Measurements from ENCODE around the gene SPATA19. TPM values are rescaled to one million over a fixed set of nuclear protein-coding genes. Genes with fewer than 3 reads are reported as not detected.

SPATA19 gene
- total and polyA plus RNA-seq, 2 of the 4 experiments (the other 2 are of a cell fraction), result not detected

DNA sequence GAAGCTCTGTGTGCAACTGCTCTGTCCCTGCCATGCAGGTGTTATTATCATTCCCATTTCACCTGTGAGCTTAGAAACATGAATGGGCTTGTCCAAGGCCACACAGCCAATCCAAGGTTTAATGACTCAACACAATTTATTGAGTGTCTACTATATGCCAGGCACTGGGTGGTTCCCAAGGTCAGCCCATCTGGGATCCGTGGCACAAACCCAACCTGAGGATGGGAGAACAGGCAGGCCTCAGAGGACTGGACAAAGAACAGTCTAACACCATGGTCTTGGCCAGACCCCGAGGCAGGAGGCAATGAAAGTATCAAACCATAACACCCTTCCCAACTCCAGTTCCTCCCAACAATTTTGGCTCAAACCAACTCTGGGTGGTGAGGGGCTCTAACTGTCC, 15.7 kb downstream of the SPATA19 start (continued):
- TF ChIP-seq, protein P1, sequence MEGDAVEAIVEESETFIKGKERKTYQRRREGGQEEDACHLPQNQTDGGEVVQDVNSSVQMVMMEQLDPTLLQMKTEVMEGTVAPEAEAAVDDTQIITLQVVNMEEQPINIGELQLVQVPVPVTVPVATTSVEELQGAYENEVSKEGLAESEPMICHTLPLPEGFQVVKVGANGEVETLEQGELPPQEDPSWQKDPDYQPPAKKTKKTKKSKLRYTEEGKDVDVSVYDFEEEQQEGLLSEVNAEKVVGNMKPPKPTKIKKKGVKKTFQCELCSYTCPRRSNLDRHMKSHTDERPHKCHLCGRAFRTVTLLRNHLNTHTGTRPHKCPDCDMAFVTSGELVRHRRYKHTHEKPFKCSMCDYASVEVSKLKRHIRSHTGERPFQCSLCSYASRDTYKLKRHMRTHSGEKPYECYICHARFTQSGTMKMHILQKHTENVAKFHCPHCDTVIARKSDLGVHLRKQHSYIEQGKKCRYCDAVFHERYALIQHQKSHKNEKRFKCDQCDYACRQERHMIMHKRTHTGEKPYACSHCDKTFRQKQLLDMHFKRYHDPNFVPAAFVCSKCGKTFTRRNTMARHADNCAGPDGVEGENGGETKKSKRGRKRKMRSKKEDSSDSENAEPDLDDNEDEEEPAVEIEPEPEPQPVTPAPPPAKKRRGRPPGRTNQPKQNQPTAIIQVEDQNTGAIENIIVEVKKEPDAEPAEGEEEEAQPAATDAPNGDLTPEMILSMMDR (conservative IDR thresholded peaks at IDR 0.05; ENCODE audit: low read depth, low read length), result no peak
- TF ChIP-seq RFX5 (IDR thresholded peaks at IDR 0.05; ENCODE audit: low read depth, low read length), result no peak
- TF ChIP-seq BHLHE40 (IDR thresholded peaks at IDR 0.05; ENCODE audit: low read depth, low read length), result no peak

DNA sequence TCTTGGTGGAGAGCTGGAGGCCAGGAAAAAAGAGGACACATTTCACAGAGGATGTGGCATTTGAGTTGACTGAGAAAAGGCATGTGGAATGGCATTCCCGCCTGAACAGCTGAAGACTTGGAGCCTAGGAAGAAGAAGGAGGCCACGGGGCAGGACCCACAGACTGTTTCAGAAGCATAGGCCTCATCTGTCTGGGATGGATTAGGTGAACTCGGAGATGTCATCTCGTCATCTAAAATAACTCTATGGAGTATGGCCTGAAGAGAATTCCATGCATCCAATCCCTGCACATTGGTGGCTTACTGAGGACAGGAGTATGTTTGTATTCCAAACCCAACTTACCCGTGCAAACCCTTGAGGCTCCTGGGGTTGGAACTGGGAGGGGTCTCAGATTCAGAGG, 16.4 kb downstream of the SPATA19 start:
- H3K9me3 ChIP-seq (ENCODE audit: control insufficient read depth, insufficient read depth, low read length), result peaks cover 50% of the 10 kb centered on the region
- no peaks in the 10 kb centered on the region for H3K4me1 ChIP-seq (ENCODE audit: control insufficient read depth, insufficient read depth, low read length)
- H3K56ac ChIP-seq (ENCODE audit: extremely low read depth, insufficient read depth, low read length), result no peak overlapping the region
- no peak overlapping the region for H3K27ac ChIP-seq (ENCODE audit: insufficient read depth, low read length)
- CTCF ChIA-PET, result no interaction called here
- dilution Hi-C loops (cut with HindIII; ENCODE audit: low sequenced_read_pairs, unreplicated experiment), result no loop called here
- no peaks in the 10 kb centered on the region for H3K36me3 ChIP-seq (ENCODE audit: control insufficient read depth, insufficient read depth, low read length)
- no peak overlapping the region for H3K23ac ChIP-seq (ENCODE audit: low read depth, low read length)
- intact Hi-C loops (cut with micrococcal nuclease), result no loop called here
- H4K91ac ChIP-seq (ENCODE audit: insufficient read depth, low read depth, low read length), result no peak overlapping the region
- BruUV-seq (replicated peaks), result no TSS peak
- no peak for ATAC-seq (ENCODE audit: low read depth)
- no peak overlapping the region for H3K9ac ChIP-seq (ENCODE audit: low read depth, low read length)
- H3K14ac ChIP-seq (replicated peaks; ENCODE audit: low read depth, low read length), result no peak overlapping the region
- H3K4me2 ChIP-seq (ENCODE audit: low read depth, low read length), result no peak overlapping the region
- no peak overlapping the region for H3K18ac ChIP-seq (ENCODE audit: low read depth, low read length)
- H2BK15ac ChIP-seq (ENCODE audit: low read depth, low read length), result no peak overlapping the region
- in situ Hi-C loops (cut with MboI; ENCODE audit: low sequenced_read_pairs), result no loop called here
- POLR2A ChIA-PET (ENCODE audit: unreplicated experiment), result no interaction called here
- no peaks in the 10 kb centered on the region for H3K9me1 ChIP-seq (ENCODE audit: insufficient read depth, low read length)
- H2BK20ac ChIP-seq (ENCODE audit: low read depth, low read length), result no peak overlapping the region
- no peak overlapping the region for H4K8ac ChIP-seq (ENCODE audit: low read depth in 2 of 2, low read length in 2 of 2)
- no peak overlapping the region for H4K5ac ChIP-seq (ENCODE audit: low read depth, low read length)
- H2AK5ac ChIP-seq (ENCODE audit: low read depth, low read length), result no peak overlapping the region
- no peak overlapping the region for H2BK5ac ChIP-seq (ENCODE audit: low read depth, low read length, poor library complexity, severe bottlenecking)
- DNase-seq, result no peak
- H2AFZ ChIP-seq (replicated peaks; ENCODE audit: low read length, poor library complexity), result no peak overlapping the region
- no peak overlapping the region for H3K4me3 ChIP-seq (ENCODE audit: insufficient read depth, low read depth, low read length)
- H3K79me1 ChIP-seq (ENCODE audit: low read depth in 1 of 2, low read length in 2 of 2), result no peaks in the 10 kb centered on the region
- no peak for TF ChIP-seq CHD1 (IDR thresholded peaks at IDR 0.05; ENCODE audit: low read depth, low read length)
- no peak for TF ChIP-seq MAZ (IDR thresholded peaks at IDR 0.05; ENCODE audit: borderline replicate concordance, low read depth, low read length)
- TF ChIP-seq RAD21 (IDR thresholded peaks at IDR 0.05; ENCODE audit: low read length), result no peak
- TF ChIP-seq, protein P1 (conservative IDR thresholded peaks at IDR 0.05; ENCODE audit: low read depth, low read length), result no peak
- TF ChIP-seq SMC3 (IDR thresholded peaks at IDR 0.05; ENCODE audit: low read depth, low read length), result no peak
- TF ChIP-seq MAFK (IDR thresholded peaks at IDR 0.05; ENCODE audit: low read depth, low read length), result no peak
- TF ChIP-seq CEBPB (IDR thresholded peaks at IDR 0.05; ENCODE audit: low read depth, low read length), result no peak
- TF ChIP-seq POLR2A (IDR thresholded peaks at IDR 0.05; ENCODE audit: low read depth, low read length), result no peak
- TF ChIP-seq, protein P2, sequence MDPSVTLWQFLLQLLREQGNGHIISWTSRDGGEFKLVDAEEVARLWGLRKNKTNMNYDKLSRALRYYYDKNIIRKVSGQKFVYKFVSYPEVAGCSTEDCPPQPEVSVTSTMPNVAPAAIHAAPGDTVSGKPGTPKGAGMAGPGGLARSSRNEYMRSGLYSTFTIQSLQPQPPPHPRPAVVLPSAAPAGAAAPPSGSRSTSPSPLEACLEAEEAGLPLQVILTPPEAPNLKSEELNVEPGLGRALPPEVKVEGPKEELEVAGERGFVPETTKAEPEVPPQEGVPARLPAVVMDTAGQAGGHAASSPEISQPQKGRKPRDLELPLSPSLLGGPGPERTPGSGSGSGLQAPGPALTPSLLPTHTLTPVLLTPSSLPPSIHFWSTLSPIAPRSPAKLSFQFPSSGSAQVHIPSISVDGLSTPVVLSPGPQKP (IDR thresholded peaks at IDR 0.05; ENCODE audit: borderline replicate concordance, low read depth, low read length), result no peak
- TF ChIP-seq FOS (IDR thresholded peaks at IDR 0.05; ENCODE audit: low read depth, low read length), result no peak
- TF ChIP-seq MXI1 (IDR thresholded peaks at IDR 0.05; ENCODE audit: borderline replicate concordance, low read depth, low read length), result no peak
- H3K4ac ChIP-seq (ENCODE audit: low read depth, low read length), result no peak overlapping the region
- no peak overlapping the region for H2BK120ac ChIP-seq (ENCODE audit: low read depth, low read length)
- no peaks in the 10 kb centered on the region for H4K20me1 ChIP-seq (ENCODE audit: insufficient read depth, low read length)
- WGBS, 2 experiments (ENCODE audit: extremely low coverage in 2 of 2, insufficient read length in 1 of 2), result no CpG with 5 or more reads among the region's 5 CpGs
- no peaks in the 10 kb centered on the region for H3K27me3 ChIP-seq (ENCODE audit: control insufficient read depth, insufficient read depth, low read length)
- H2AK9ac ChIP-seq (replicated peaks; ENCODE audit: low read depth, low read length, poor library complexity), result no peak overlapping the region
